IMR-90 (cell line): ENCODE measurements around the gene DHRS7B. TPM values are rescaled to one million over a fixed set of nuclear protein-coding genes. Genes with fewer than 3 reads are reported as not detected.

Source experiments
- ATAC-seq: fragments of 200-7000 bp; cut with Tn5 transposase; 2 replicates; pipeline ENCODE4 v1.9.1; 2020; ENCODE audit warnings: low read depth, mild to moderate bottlenecking, moderate library complexity
- BruUV-seq: library from RNA; stranded (reverse); fragments of 400-500 nt; replicated peaks from 2 replicates; lab custom pipeline; 2021; lab: Mats Ljungman, UMichigan
- CTCF ChIA-PET: fragments of 300-600 bp; formaldehyde crosslinking; extraction: SDS; loops from one replicate; lab custom pipeline; 2021; ENCODE audit warnings: antibody characterized with exemption; lab: Yijun Ruan, JAX
- POLR2A ChIA-PET: fragments of 300-600 bp; sonication (Branson Sonifier 250); formaldehyde crosslinking; loops from one replicate; lab custom pipeline; 2022; ENCODE audit warnings: antibody characterized with exemption; ENCODE audit not compliant: unreplicated experiment; lab: Charles Lee
- DNase-seq: peaks from one replicate; pipeline ENCODE4 v3.0.0; 2013
- H2AFZ ChIP-seq: replicated peaks from 2 replicates; pipeline ENCODE3; 2013; ENCODE audit warnings: low read length, mild to moderate bottlenecking; ENCODE audit not compliant: poor library complexity
- H2AK5ac ChIP-seq: 2 replicates; pipeline ENCODE4 v1.6.1; 2013; ENCODE audit warnings: low read depth, low read length, inconsistent platforms
- H2AK9ac ChIP-seq: replicated peaks from 2 replicates; pipeline ENCODE3; 2013; ENCODE audit warnings: mild to moderate bottlenecking, low read depth, low read length, moderate library complexity; ENCODE audit not compliant: poor library complexity
- H2BK120ac ChIP-seq: 2 replicates; pipeline ENCODE4 v1.6.1; 2013; ENCODE audit warnings: low read depth, low read length, inconsistent platforms
- H2BK15ac ChIP-seq: 3 replicates; pipeline ENCODE4 v1.6.1; 2013; ENCODE audit warnings: low read depth, low read length, inconsistent platforms
- H2BK20ac ChIP-seq: 2 replicates; pipeline ENCODE4 v1.6.1; 2013; ENCODE audit warnings: low read depth, mild to moderate bottlenecking, inconsistent platforms, low read length, moderate library complexity
- H2BK5ac ChIP-seq: 2 replicates; pipeline ENCODE4 v1.6.1; 2013; ENCODE audit warnings: mild to moderate bottlenecking, low read depth, low read length, inconsistent platforms; ENCODE audit not compliant: poor library complexity, severe bottlenecking
- H3K14ac ChIP-seq: replicated peaks from 2 replicates; pipeline ENCODE4 v1.6.1; 2013; ENCODE audit warnings: low read depth, low read length, inconsistent platforms
- H3K18ac ChIP-seq: 2 replicates; pipeline ENCODE4 v1.6.1; 2013; ENCODE audit warnings: low read depth, low read length, control low read depth
- H3K23ac ChIP-seq: 2 replicates; pipeline ENCODE4 v1.6.1; 2013; ENCODE audit warnings: low read depth, low read length, inconsistent platforms
- H3K27ac ChIP-seq: 2 replicates; pipeline ENCODE4 v1.5.1; 2013; ENCODE audit warnings: mild to moderate bottlenecking, control low read depth, low read length; ENCODE audit not compliant: insufficient read depth
- H3K27me3 ChIP-seq: 2 replicates; pipeline ENCODE4 v1.6.1; 2013; ENCODE audit warnings: low read length; ENCODE audit not compliant: control insufficient read depth, insufficient read depth
- H3K36me3 ChIP-seq: 2 replicates; pipeline ENCODE4 v1.6.1; 2013; ENCODE audit warnings: low read length, mixed read lengths; ENCODE audit not compliant: control insufficient read depth, insufficient read depth
- H3K4ac ChIP-seq: 2 replicates; pipeline ENCODE4 v1.6.1; 2013; ENCODE audit warnings: low read depth, low read length, inconsistent platforms
- H3K4me1 ChIP-seq: 2 replicates; pipeline ENCODE4 v1.6.1; 2013; ENCODE audit warnings: low read length, mixed read lengths; ENCODE audit not compliant: control insufficient read depth, insufficient read depth
- H3K4me2 ChIP-seq: 2 replicates; pipeline ENCODE4 v1.6.1; 2013; ENCODE audit warnings: low read depth, mild to moderate bottlenecking, control low read depth, low read length, moderate library complexity
- H3K4me3 ChIP-seq: 2 replicates; pipeline ENCODE4 v1.5.1; 2013; ENCODE audit warnings: low read depth, mild to moderate bottlenecking, control low read depth, low read length, moderate library complexity; ENCODE audit not compliant: insufficient read depth
- H3K56ac ChIP-seq: 2 replicates; pipeline ENCODE4 v1.6.1; 2013; ENCODE audit warnings: low read length, inconsistent platforms; ENCODE audit not compliant: insufficient read depth; ENCODE audit errors: extremely low read depth
- H3K79me1 ChIP-seq, 2 experiments: 2 replicates each; pipeline ENCODE4 v1.6.1; 2013; ENCODE audit warnings: low read length in 2 of 2, inconsistent platforms in 1 of 2, low read depth in 1 of 2
- H3K9ac ChIP-seq: 2 replicates; pipeline ENCODE4 v1.6.1; 2013; ENCODE audit warnings: low read depth, low read length, control low read depth
- H3K9me1 ChIP-seq: 2 replicates; pipeline ENCODE4 v1.6.1; 2013; ENCODE audit warnings: low read length, inconsistent platforms; ENCODE audit not compliant: insufficient read depth
- H3K9me3 ChIP-seq: 2 replicates; pipeline ENCODE4 v1.6.1; 2013; ENCODE audit warnings: low read length; ENCODE audit not compliant: control insufficient read depth, insufficient read depth
- H4K20me1 ChIP-seq: 2 replicates; pipeline ENCODE4 v1.6.1; 2013; ENCODE audit warnings: low read length, inconsistent platforms; ENCODE audit not compliant: insufficient read depth
- H4K5ac ChIP-seq: 2 replicates; pipeline ENCODE4 v1.6.1; 2013; ENCODE audit warnings: mild to moderate bottlenecking, low read depth, low read length, control low read depth
- H4K8ac ChIP-seq, 2 experiments: 2 replicates each; pipeline ENCODE4 v1.6.1; 2013; ENCODE audit warnings: low read depth in 2 of 2, low read length in 2 of 2, control low read depth in 1 of 2, inconsistent platforms in 1 of 2
- H4K91ac ChIP-seq: 2 replicates; pipeline ENCODE4 v1.6.1; 2013; ENCODE audit warnings: low read depth, low read length, inconsistent platforms; ENCODE audit not compliant: insufficient read depth
- CHD1 ChIP-seq: IDR thresholded peaks from 2 replicates; pipeline ENCODE4 v1.6.1; 2012; ENCODE audit warnings: low read depth, low read length, improper control_type of control experiment
- MAFK ChIP-seq: IDR thresholded peaks from 2 replicates; pipeline ENCODE4 v1.6.1; 2012; ENCODE audit warnings: low read depth, low read length, improper control_type of control experiment
- MAZ ChIP-seq: IDR thresholded peaks from 2 replicates; pipeline ENCODE4 v1.6.1; 2012; ENCODE audit warnings: low read depth, mild to moderate bottlenecking, low read length, improper control_type of control experiment, moderate library complexity, borderline replicate concordance
- POLR2A ChIP-seq: IDR thresholded peaks from 2 replicates; pipeline ENCODE4 v1.6.1; 2012; ENCODE audit warnings: mild to moderate bottlenecking, low read depth, low read length
- RAD21 ChIP-seq: IDR thresholded peaks from 2 replicates; pipeline ENCODE4 v1.6.1; 2012; ENCODE audit warnings: low read length, improper control_type of control experiment
- RFX5 ChIP-seq: IDR thresholded peaks from 2 replicates; pipeline ENCODE4 v1.8.0; 2012; ENCODE audit warnings: low read depth, mild to moderate bottlenecking, low read length, moderate library complexity
- SMC3 ChIP-seq: fragments of 150-350 bp; IDR thresholded peaks from 2 replicates; pipeline ENCODE4 v1.6.1; 2016; ENCODE audit warnings: low read depth, mild to moderate bottlenecking, antibody characterized with exemption, low read length, moderate library complexity
- USF2 ChIP-seq: fragments of 150-350 bp; IDR thresholded peaks from 2 replicates; pipeline ENCODE4 v1.6.1; 2017; ENCODE audit warnings: mild to moderate bottlenecking, antibody characterized with exemption, low read length, low read depth
- WGBS, 2 experiments: methylation state at CpG; one replicate each; pipeline versions ENCODE4 v1.1.5 to v1.1.7; 2013; ENCODE audit warnings: missing lambda C conversion rate in 2 of 2; ENCODE audit not compliant: insufficient read length in 1 of 2; ENCODE audit errors: extremely low coverage in 2 of 2; 5-methylcytosine and 5-hydroxymethylcytosine counted together
- dilution Hi-C: fragments of 300-500 bp; cut with HindIII; formaldehyde crosslinking; loops from one replicate; pipeline ENCODE4 v1.14.3; 2018; ENCODE audit warnings: low sequenced_read_pairs; ENCODE audit not compliant: unreplicated experiment
- in situ Hi-C: fragments of 300-500 bp; cut with MboI; formaldehyde crosslinking; loops from 3 replicates; pipeline ENCODE4 v1.14.3; 2019; ENCODE audit warnings: low sequenced_read_pairs, inconsistent platforms, mixed read lengths
- intact Hi-C: fragments of 100-400 bp; cut with micrococcal nuclease; formaldehyde crosslinking; loops from 2 replicates; pipeline ENCODE4 v1.10.0; 2022
- polyA plus RNA-seq, 3 experiments: library from polyadenylated mRNA; depleted of rRNA; stranded (reverse); fragments of >200 nt; gene quantifications; 2 replicates each; pipeline ENCODE4 v1.2.3, GENCODE V29; 2012; ENCODE audit warnings: low replicate concordance in 1 of 3
- total RNA-seq: library from RNA; depleted of rRNA; stranded (reverse); fragments of >200 nt; gene quantifications from 2 replicates; pipeline ENCODE4 v1.2.3, GENCODE V29; 2012
- TF ChIP-seq, protein P1 (sequence below): fragments of 150-350 bp; IDR thresholded peaks from 2 replicates; pipeline ENCODE4 v1.6.1; 2016; ENCODE audit warnings: low read depth, mild to moderate bottlenecking, low read length, moderate library complexity, borderline replicate concordance

Gene DHRS7B
- total and polyA plus RNA-seq, 2 of the 4 experiments (the other 2 are of a cell fraction), result 24.4 to 34.4 TPM

- TF ChIP-seq USF2 (no peak), MAFK (no peak)
Observed at GRCh38 chr17:21165922-21166594, 39.3 kb downstream of the DHRS7B start (continued).

DNA sequence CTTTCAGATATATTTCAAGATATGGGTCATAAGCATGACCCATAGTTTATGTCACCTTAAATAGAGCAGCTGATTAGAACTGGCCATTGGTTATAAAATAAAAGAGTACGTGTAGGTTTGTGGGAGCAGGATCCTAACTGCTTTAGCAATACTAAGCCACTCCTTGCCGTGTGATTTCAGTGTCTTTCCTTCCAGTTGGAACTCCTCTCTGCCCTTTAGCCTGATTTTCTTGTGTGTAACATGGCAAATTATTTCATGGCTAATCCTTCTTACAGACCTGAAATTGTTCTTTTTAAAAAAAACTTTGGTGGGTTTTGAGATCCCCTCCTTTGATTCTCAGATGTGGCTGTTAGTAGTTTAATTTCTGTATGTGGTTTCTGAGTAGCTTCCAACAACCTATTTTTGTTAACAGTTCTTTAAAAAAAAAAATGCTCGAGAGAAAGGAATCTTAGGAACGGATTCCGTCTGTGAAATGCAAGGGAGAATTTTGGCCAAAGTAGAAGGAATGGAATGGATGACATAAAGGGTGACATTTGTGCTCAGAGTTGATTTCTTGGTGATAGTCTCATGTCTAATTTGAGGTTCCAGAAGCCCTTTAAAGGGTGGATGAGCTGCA is 39.9 kb downstream of the DHRS7B start:
- dilution Hi-C loops, result no loop called here
- no peak overlapping the region for H2AK5ac ChIP-seq
- POLR2A ChIA-PET, result no interaction called here
- peaks cover 8% of the 10 kb centered on the region; the same call in 1 of the 2 replicates for H3K9me1 ChIP-seq
- peak overlapping the region; percentile 57; the same call in 1 of the 2 replicates for H3K9ac ChIP-seq
- WGBS, 2 experiments, result no CpG with 5 or more reads among the region's 5 CpGs
- no peaks in the 10 kb centered on the region for H3K36me3 ChIP-seq
- CTCF ChIA-PET, result interaction anchor here (0.6 to 0.9 kb wide), 2 partner anchors 34 to 73 kb away, joined by 3 to 7 read pairs; no protein-coding TSS in a partner anchor
- peaks cover 16% of the 10 kb centered on the region for H3K4me1 ChIP-seq
- H4K91ac ChIP-seq, result no peak overlapping the region
- H4K5ac ChIP-seq, result no peak overlapping the region
- peak overlapping the region; percentile 37; the same call in 1 of the 2 replicates for H3K4me2 ChIP-seq
- peak overlapping the region in 1 of 2 experiments; percentile 41; a peak in 1 of 4 replicates for H4K8ac ChIP-seq
- no peak overlapping the region for H3K14ac ChIP-seq
- peak overlapping the region; percentile 58 for H2BK5ac ChIP-seq
- no peaks in the 10 kb centered on the region for H3K27me3 ChIP-seq
- peak overlapping the region; percentile 39; the same call in 1 of the 2 replicates for H3K27ac ChIP-seq
- H3K4me3 ChIP-seq, result no peak overlapping the region
- no peak overlapping the region; the same call in 1 of the 2 replicates for H2BK20ac ChIP-seq
- H3K79me1 ChIP-seq, result peaks cover 17 to 21% of the 10 kb centered on the region in 2 experiments
- in situ Hi-C loops, result no loop called here
- peak; percentile 47 for ATAC-seq
- H2BK120ac ChIP-seq, result peak overlapping the region; percentile 25; the same call in 1 of the 2 replicates
- no peak overlapping the region; the same call in 1 of the 2 replicates for H3K4ac ChIP-seq
- DNase-seq, result peak; percentile 11
- H3K23ac ChIP-seq, result peak overlapping the region; percentile 29; the same call in 1 of the 2 replicates
- H3K18ac ChIP-seq, result peak overlapping the region; percentile 69; the same call in 1 of the 2 replicates
- intact Hi-C loops, result loop anchor here (5.0 kb wide), 1 partner anchor 46 kb away; the partner anchor contains the start of gene TMEM11
- H2BK15ac ChIP-seq, result no peak overlapping the region
- no TSS peak for BruUV-seq
- no peaks in the 10 kb centered on the region; the same call in 1 of the 2 replicates for H4K20me1 ChIP-seq
- no peak overlapping the region for H2AFZ ChIP-seq
- no peak overlapping the region for H3K56ac ChIP-seq
- H3K9me3 ChIP-seq, result no peaks in the 10 kb centered on the region
- no peak overlapping the region for H2AK9ac ChIP-seq
- TF ChIP-seq POLR2A (no peak), USF2 (no peak), CHD1 (no peak), RFX5 (no peak), SMC3 (no peak), RAD21 (no peak), MAFK (no peak), MAZ (no peak)
- TF ChIP-seq, protein P1, sequence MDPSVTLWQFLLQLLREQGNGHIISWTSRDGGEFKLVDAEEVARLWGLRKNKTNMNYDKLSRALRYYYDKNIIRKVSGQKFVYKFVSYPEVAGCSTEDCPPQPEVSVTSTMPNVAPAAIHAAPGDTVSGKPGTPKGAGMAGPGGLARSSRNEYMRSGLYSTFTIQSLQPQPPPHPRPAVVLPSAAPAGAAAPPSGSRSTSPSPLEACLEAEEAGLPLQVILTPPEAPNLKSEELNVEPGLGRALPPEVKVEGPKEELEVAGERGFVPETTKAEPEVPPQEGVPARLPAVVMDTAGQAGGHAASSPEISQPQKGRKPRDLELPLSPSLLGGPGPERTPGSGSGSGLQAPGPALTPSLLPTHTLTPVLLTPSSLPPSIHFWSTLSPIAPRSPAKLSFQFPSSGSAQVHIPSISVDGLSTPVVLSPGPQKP, result no peak
